Neural crest cell (in vitro differentiated cells): Measurements from ENCODE around the gene LPP. TPM values are rescaled to one million over a fixed set of nuclear protein-coding genes. Genes with fewer than 3 reads are reported as not detected.

Experiments used
- DNase-seq: peaks from one replicate; pipeline ENCODE4 v3.0.0; 2021; ENCODE audit warnings: low read depth, mixed read lengths, low spot score
- H3K27ac Mint-ChIP-seq: one replicate; pipeline ENCODE4 v1.8.0; 2021; ENCODE audit warnings: mild to moderate bottlenecking, mixed read lengths; ENCODE audit not compliant: unreplicated experiment
- H3K27me3 Mint-ChIP-seq: 2 replicates; pipeline ENCODE4 v1.8.0; 2021; ENCODE audit warnings: low read depth, mild to moderate bottlenecking, mixed read lengths
- H3K36me3 Mint-ChIP-seq: 2 replicates; pipeline ENCODE4 v1.8.0; 2021; ENCODE audit warnings: low read depth, mild to moderate bottlenecking, mixed read lengths
- H3K4me1 Mint-ChIP-seq: 2 replicates; pipeline ENCODE4 v1.8.0; 2021; ENCODE audit warnings: mixed read lengths
- H3K4me3 Mint-ChIP-seq: one replicate; pipeline ENCODE4 v1.8.0; 2021; ENCODE audit warnings: mild to moderate bottlenecking, mixed read lengths
- H3K9me3 Mint-ChIP-seq: 2 replicates; pipeline ENCODE4 v1.8.0; 2021; ENCODE audit warnings: mixed read lengths
- CTCF ChIP-seq: fragments of 200-600 bp; sonication (generic); conservative IDR thresholded peaks from 2 replicates; pipeline ENCODE4 v1.5.0; 2021; ENCODE audit warnings: antibody characterized with exemption, mild to moderate bottlenecking
- total RNA-seq: library from RNA; stranded (reverse); gene quantifications from 2 replicates; pipeline ENCODE4 v1.2.1, GENCODE V29; 2021

The LPP gene
- total RNA-seq, 1 donor from 2014 or later = 38.7 TPM

GRCh38 chr3:188392076-188392475, 238.1 kb downstream of the LPP start:
- H3K27ac Mint-ChIP-seq = no peak overlapping the region
- TF ChIP-seq CTCF = no peak
- H3K36me3 Mint-ChIP-seq = no peaks in the 10 kb centered on the region
- no peaks in the 10 kb centered on the region for H3K9me3 Mint-ChIP-seq
- DNase-seq = no peak
- peaks cover 27% of the 10 kb centered on the region for H3K4me1 Mint-ChIP-seq
- H3K4me3 Mint-ChIP-seq = no peak overlapping the region
- H3K27me3 Mint-ChIP-seq = no peaks in the 10 kb centered on the region

GRCh38 chr3:188394623-188395022, 240.7 kb downstream of the LPP start:
- Mint-ChIP-seq H3K4me3 (no peak overlapping the region), H3K27me3 (no peaks in the 10 kb centered on the region), H3K27ac (no peak overlapping the region), H3K9me3 (no peaks in the 10 kb centered on the region), H3K4me1 (peaks cover 35% of the 10 kb centered on the region), H3K36me3 (peaks cover 5% of the 10 kb centered on the region)
- no peak for TF ChIP-seq CTCF
- DNase-seq = no peak

GRCh38 chr3:188396251-188396650, 242.3 kb downstream of the LPP start:
- Mint-ChIP-seq H3K27ac (no peak overlapping the region), H3K9me3 (no peaks in the 10 kb centered on the region), H3K27me3 (no peaks in the 10 kb centered on the region), H3K4me1 (peaks cover 19% of the 10 kb centered on the region), H3K36me3 (peaks cover 5% of the 10 kb centered on the region), H3K4me3 (no peak overlapping the region)
- DNase-seq = no peak
- no peak for TF ChIP-seq CTCF

GRCh38 chr3:188396900-188397299, 242.9 kb downstream of the LPP start:
- TF ChIP-seq CTCF = no peak
- no peak for DNase-seq
- no peaks in the 10 kb centered on the region for H3K9me3 Mint-ChIP-seq
- H3K36me3 Mint-ChIP-seq = peaks cover 5% of the 10 kb centered on the region
- no peak overlapping the region for H3K4me3 Mint-ChIP-seq
- H3K27me3 Mint-ChIP-seq = no peaks in the 10 kb centered on the region
- H3K27ac Mint-ChIP-seq = no peak overlapping the region
- H3K4me1 Mint-ChIP-seq = peaks cover 15% of the 10 kb centered on the region

- Mint-ChIP-seq H3K36me3 (peaks cover 5% of the 10 kb centered on the region), H3K4me1 (peaks cover 15% of the 10 kb centered on the region), H3K9me3 (peaks cover 2% of the 10 kb centered on the region), H3K27me3 (no peaks in the 10 kb centered on the region), H3K4me3 (no peak overlapping the region), H3K27ac (no peak overlapping the region)
- no peak for TF ChIP-seq CTCF
- no peak for DNase-seq
Observed at GRCh38 chr3:188397766-188398705, 244.1 kb downstream of the LPP start.
